Measurements from ENCODE around the gene COL19A1.

GRCh38 chr6:69827276-69827893 lies 39.0 kb upstream of the COL19A1 start:
- no peak for TF ChIP-seq EZH2phosphoT487 (IDR thresholded peaks at IDR 0.05; ENCODE audit: low read length)
- TF ChIP-seq EZH2 (optimal IDR thresholded peaks at IDR 0.05; ENCODE audit: low read depth, low read length) = no peak

Data from MM.1S (cell line).